Endodermal cell (in vitro differentiated cells): ENCODE results near the gene ELFN2. TPM values are rescaled to one million over a fixed set of nuclear protein-coding genes. Genes with fewer than 3 reads are reported as not detected.

ENCODE experiments used
- DNase-seq: peaks from one replicate; pipeline ENCODE4 v3.0.0-alpha.2; 2017
- H3K27ac ChIP-seq: 2 replicates; pipeline ENCODE4 v1.5.1; 2013; ENCODE audit warnings: mild to moderate bottlenecking, low read depth, low read length, moderate library complexity
- H3K27me3 ChIP-seq: 2 replicates; pipeline ENCODE4 v1.6.1; 2013; ENCODE audit warnings: mild to moderate bottlenecking, low read length, moderate library complexity; ENCODE audit not compliant: insufficient read depth, control insufficient read depth, poor library complexity, severe bottlenecking
- H3K36me3 ChIP-seq: 2 replicates; pipeline ENCODE4 v1.7.0; 2013; ENCODE audit warnings: mild to moderate bottlenecking, low read length, moderate library complexity; ENCODE audit not compliant: control insufficient read depth, insufficient read depth
- H3K4me1 ChIP-seq: one replicate; pipeline ENCODE4 v1.7.0; 2013; ENCODE audit warnings: low read length; ENCODE audit not compliant: control insufficient read depth, insufficient read depth
- H3K4me3 ChIP-seq: 2 replicates; pipeline ENCODE4 v1.5.1; 2013; ENCODE audit warnings: mild to moderate bottlenecking, low read length, moderate library complexity
- H3K9ac ChIP-seq: 2 replicates; pipeline ENCODE4 v1.6.1; 2013; ENCODE audit warnings: mild to moderate bottlenecking, low read length, moderate library complexity; ENCODE audit not compliant: poor library complexity, severe bottlenecking; ENCODE audit errors: extremely low read depth
- H3K9me3 ChIP-seq: 2 replicates; pipeline ENCODE4 v1.6.1; 2013; ENCODE audit warnings: mild to moderate bottlenecking, low read length, moderate library complexity; ENCODE audit not compliant: control insufficient read depth
- H3K27ac Mint-ChIP-seq: 2 replicates; pipeline ENCODE4 v1.8.0; 2020; ENCODE audit warnings: mixed read lengths
- H3K27me3 Mint-ChIP-seq: 2 replicates; pipeline ENCODE4 v1.8.0; 2021; ENCODE audit warnings: mild to moderate bottlenecking, mixed read lengths; ENCODE audit not compliant: insufficient read depth
- H3K36me3 Mint-ChIP-seq: 2 replicates; pipeline ENCODE4 v1.8.0; 2020; ENCODE audit warnings: low read depth, mixed read lengths
- H3K4me1 Mint-ChIP-seq: 2 replicates; pipeline ENCODE4 v1.8.0; 2020; ENCODE audit warnings: mixed read lengths
- H3K4me3 Mint-ChIP-seq: 2 replicates; pipeline ENCODE4 v1.8.0; 2020; ENCODE audit warnings: mild to moderate bottlenecking, moderate library complexity, mixed read lengths
- H3K9me3 Mint-ChIP-seq: 2 replicates; pipeline ENCODE4 v1.8.0; 2020; ENCODE audit warnings: mild to moderate bottlenecking, mixed read lengths
- CTCF ChIP-seq: fragments of 200-600 bp; sonication (generic); conservative IDR thresholded peaks from 2 replicates; pipeline ENCODE4 v1.5.0; 2021; ENCODE audit warnings: antibody characterized with exemption, mild to moderate bottlenecking
- WGBS, 2 experiments: methylation state at CpG; one replicate each; pipeline versions ENCODE4 v1.1.5 to v1.1.7; 2013; ENCODE audit warnings: missing lambda C conversion rate in 2 of 2, mixed read lengths in 1 of 2; ENCODE audit not compliant: insufficient coverage in 1 of 2, insufficient read length in 1 of 2; 5-methylcytosine and 5-hydroxymethylcytosine counted together
- total RNA-seq, 2 donors: library from RNA; stranded (reverse); fragmentation: NEBNext Ultra II Directional in 1 of 2; extraction: Animal tissue kit (Norgen Biotek cat#: 25700) in 1 of 2; gene quantifications; 2 replicates in 1 of 2; 3 replicates in 1 of 2; pipeline ENCODE4 v1.2.1, GENCODE V29; 2021

The ELFN2 gene
- total RNA-seq, 2 donors from 2014 or later: 0.40 to 0.46 TPM

GRCh38 chr22:37403267-37403960 lies 23.9 kb downstream of the ELFN2 start:
- Histone ChIP-seq H3K36me3 (no peaks in the 10 kb centered on the region), H3K9me3 (no peaks in the 10 kb centered on the region), H3K4me3 (no peak overlapping the region), H3K4me1 (no peaks in the 10 kb centered on the region), H3K27me3 (no peaks in the 10 kb centered on the region), H3K9ac (no peak overlapping the region), H3K27ac (no peak overlapping the region)
- no peak overlapping the region for H3K27ac Mint-ChIP-seq
- no peaks in the 10 kb centered on the region for H3K9me3 Mint-ChIP-seq
- no peaks in the 10 kb centered on the region for H3K27me3 Mint-ChIP-seq
- no peak overlapping the region for H3K4me3 Mint-ChIP-seq
- peak; percentile 64 for DNase-seq
- peaks cover 5% of the 10 kb centered on the region for H3K4me1 Mint-ChIP-seq
- no peak for TF ChIP-seq CTCF
- no peaks in the 10 kb centered on the region for H3K36me3 Mint-ChIP-seq
- 79 to 83% methylated on average over 17 to 26 of the region's 26 CpGs for WGBS, 2 experiments

- H3K9me3 ChIP-seq: no peaks in the 10 kb centered on the region
- H3K9me3 Mint-ChIP-seq: no peaks in the 10 kb centered on the region
- H3K4me1 Mint-ChIP-seq: peaks cover 5% of the 10 kb centered on the region
- no peak overlapping the region for H3K27ac ChIP-seq
- no peak for TF ChIP-seq CTCF
- H3K36me3 Mint-ChIP-seq: no peaks in the 10 kb centered on the region
- H3K36me3 ChIP-seq: no peaks in the 10 kb centered on the region
- H3K4me3 ChIP-seq: no peak overlapping the region
- no peaks in the 10 kb centered on the region for H3K4me1 ChIP-seq
- H3K27ac Mint-ChIP-seq: no peak overlapping the region
- no peak overlapping the region for H3K4me3 Mint-ChIP-seq
- DNase-seq: no peak
- 89 to 94% methylated on average over 7 to 10 of the region's 10 CpGs for WGBS, 2 experiments
- no peak overlapping the region for H3K9ac ChIP-seq
- no peaks in the 10 kb centered on the region for H3K27me3 Mint-ChIP-seq
- H3K27me3 ChIP-seq: no peaks in the 10 kb centered on the region
These were observed 25.1 kb downstream of the ELFN2 start for GRCh38 chr22:37402184-37402506.

GRCh38 chr22:37401401-37402183 lies 25.7 kb downstream of the ELFN2 start:
- no peak overlapping the region for H3K27ac Mint-ChIP-seq

More at GRCh38 chr22:37401401-37402183, 25.7 kb downstream of the ELFN2 start:
- WGBS, 2 experiments: 85 to 87% methylated on average over 12 to 14 of the region's 14 CpGs
- H3K9ac ChIP-seq: no peak overlapping the region
- H3K4me1 ChIP-seq: no peaks in the 10 kb centered on the region
- DNase-seq: no peak
- H3K9me3 Mint-ChIP-seq: no peaks in the 10 kb centered on the region
- peak overlapping the region; percentile 6 for H3K27ac ChIP-seq
- no peaks in the 10 kb centered on the region for H3K36me3 ChIP-seq
- peaks cover 5% of the 10 kb centered on the region for H3K4me1 Mint-ChIP-seq
- H3K9me3 ChIP-seq: no peaks in the 10 kb centered on the region
- no peaks in the 10 kb centered on the region for H3K27me3 ChIP-seq
- no peaks in the 10 kb centered on the region for H3K27me3 Mint-ChIP-seq
- no peak overlapping the region for H3K4me3 ChIP-seq
- H3K36me3 Mint-ChIP-seq: no peaks in the 10 kb centered on the region
- no peak overlapping the region for H3K4me3 Mint-ChIP-seq
- no peak for TF ChIP-seq CTCF
